KBM-7 (cell line): ENCODE data around the gene GFRA1.
"Not testable (repeated sequence)": the region's sequence is repeated elsewhere in the genome, so short reads cannot be mapped to it uniquely, and the experiment has no call there.

Source experiments
- DNase-seq: peaks from one replicate; pipeline ENCODE4 v3.0.0-alpha.2; 2015
- in situ Hi-C: fragments of 300-500 bp; cut with MboI; formaldehyde crosslinking; loops from 2 replicates; pipeline ENCODE4 v1.14.3; 2020; ENCODE audit warnings: low sequenced_read_pairs, low pct_unique_long_range_greater_than_20kb, mixed read lengths

Gene GFRA1

GRCh38 chr10:116170815-116171250, 102.2 kb downstream of the GFRA1 start:
- in situ Hi-C loops: no loop called here
- DNase-seq: no peak

DNA sequence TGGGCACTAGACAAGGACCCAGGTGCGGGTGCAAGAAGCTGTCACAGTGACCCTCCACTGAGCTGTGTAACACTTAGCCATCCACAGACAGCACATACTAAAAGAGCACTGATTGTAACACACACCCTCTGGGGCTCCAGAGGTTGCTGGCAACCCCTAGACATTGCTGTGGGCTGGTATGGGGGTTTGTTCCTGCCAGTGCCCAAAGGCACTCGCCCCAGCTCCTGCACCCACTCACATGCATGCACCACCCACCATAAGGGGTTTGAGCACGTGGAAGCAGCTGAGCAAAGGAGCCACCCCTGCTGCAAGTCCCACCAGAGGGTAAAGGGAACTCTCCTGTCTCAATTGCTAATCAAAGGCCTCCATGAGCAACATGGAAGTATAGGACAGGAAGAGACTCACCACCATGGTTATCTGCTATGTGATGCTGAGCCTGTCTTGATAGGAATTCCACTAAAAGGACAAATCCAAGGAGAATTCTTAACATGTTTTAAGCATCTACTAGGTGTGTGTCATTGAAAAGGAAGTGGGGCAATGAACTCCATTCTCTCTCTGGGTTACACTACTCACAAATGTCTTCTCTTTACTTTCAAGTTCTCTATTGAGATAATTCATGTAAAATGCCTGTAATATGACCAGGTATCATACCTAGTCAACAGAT, 103.1 kb downstream of the GFRA1 start:
- DNase-seq: no peak
- in situ Hi-C loops: no loop called here

- DNase-seq: no peak
- in situ Hi-C loops: no loop called here
Observed at GRCh38 chr10:116168745-116169144, 104.3 kb downstream of the GFRA1 start.

DNA sequence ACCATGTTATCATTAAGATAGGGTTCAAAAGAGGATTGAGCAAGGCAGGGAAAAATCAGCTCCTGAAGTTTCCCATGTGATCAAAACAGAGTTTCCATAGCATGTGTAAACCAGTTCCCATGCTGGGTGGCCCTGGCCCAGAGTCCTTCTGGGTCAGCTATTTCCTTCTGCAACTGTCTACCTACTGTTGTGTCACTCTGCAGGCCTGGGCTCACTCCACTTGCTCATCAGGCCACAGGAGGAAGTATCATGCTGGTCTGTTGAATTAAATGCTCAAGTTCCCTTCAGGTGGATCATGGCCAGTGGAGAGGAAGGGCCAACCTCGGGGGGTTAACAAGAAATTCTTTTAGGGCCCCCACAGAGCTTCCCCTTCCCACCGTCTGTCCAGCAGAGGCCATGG, 104.7 kb downstream of the GFRA1 start:
- in situ Hi-C loops: no loop called here
- no peak for DNase-seq

GRCh38 chr10:116165941-116166340, 107.1 kb downstream of the GFRA1 start:
- DNase-seq, in situ Hi-C loops: not testable (repeated sequence)

DNA sequence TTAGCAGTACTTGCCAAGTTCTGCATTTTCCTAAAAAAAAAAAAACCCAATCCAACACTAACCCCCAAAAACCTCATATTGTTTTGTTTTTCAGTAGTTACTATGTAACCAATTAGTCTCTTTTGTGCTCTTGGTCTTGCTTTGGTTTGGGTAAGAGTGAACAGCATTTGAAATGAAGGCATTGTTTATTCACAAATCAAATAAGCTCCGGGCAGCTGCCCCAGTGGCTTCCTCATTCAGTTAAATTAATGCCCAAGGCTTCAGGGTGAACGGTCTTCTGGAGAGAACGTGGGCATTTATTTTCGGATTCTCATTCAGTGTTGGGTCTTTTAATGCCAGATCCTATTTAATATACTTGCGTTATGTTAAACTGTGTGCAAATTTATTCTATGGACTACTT, 108.7 kb downstream of the GFRA1 start:
- DNase-seq: no peak
- in situ Hi-C loops: no loop called here

DNA sequence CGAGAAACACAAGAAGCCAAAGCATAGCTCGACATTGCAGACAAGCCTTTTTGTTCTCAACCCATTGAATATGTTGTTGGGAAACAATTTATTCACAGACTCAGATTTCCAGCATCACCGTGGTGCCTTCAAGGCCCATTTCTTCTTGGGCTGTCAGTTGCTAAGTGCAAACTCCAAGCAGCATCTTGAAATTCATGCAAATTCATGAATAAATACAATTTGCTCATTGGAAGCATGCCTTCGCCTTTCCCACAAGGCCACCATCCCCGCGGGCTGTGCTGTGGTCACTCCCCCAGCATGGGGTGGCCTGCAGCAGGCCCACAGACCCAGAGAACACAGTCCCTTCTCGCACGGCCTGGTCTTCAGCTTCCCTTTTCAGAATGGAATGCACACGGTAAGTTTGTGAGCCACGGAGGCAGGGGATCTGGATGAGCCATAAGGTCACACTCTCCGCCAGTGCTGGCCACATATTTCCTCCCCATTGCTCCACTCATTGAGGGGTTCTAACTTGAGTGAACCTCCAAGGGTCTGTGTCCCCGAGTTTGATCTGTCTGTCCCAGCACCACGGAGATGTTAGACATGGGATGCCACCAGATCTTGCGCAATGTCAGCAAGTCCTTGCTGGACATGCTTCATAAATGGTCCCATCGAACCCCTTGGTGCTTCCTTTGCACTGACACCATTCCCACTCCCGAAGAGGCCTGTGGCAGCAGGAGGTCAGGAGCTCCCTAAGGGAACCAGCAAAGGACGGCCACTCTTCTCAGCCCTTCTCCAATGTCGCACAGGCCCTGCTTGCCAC, 109.5 kb downstream of the GFRA1 start:
- in situ Hi-C loops: no loop called here
- DNase-seq: no peak

GRCh38 chr10:116162851-116163250, 110.2 kb downstream of the GFRA1 start:
- in situ Hi-C loops: no loop called here

DNA sequence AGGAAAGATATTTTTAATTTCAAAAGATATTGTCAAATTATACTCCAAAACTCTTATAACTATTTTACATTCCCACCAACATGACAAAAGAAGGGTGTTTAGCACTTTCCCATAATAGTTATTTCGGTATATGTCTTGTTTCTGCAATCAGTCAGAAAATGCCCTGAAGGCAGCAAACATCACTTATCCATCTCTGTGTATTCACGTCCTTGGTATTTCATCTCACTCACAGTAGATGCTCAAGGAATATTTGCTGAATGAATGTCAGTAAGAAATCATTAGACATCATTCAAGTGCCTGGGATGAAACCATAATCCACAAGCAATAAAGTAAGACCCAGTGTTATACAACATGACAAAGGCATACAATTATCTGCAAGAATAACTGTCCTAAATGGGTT, 112.7 kb downstream of the GFRA1 start:
- DNase-seq: no peak
- in situ Hi-C loops: no loop called here

More at GRCh38 chr10:116162851-116163250, 110.2 kb downstream of the GFRA1 start:
- DNase-seq: no peak

DNA sequence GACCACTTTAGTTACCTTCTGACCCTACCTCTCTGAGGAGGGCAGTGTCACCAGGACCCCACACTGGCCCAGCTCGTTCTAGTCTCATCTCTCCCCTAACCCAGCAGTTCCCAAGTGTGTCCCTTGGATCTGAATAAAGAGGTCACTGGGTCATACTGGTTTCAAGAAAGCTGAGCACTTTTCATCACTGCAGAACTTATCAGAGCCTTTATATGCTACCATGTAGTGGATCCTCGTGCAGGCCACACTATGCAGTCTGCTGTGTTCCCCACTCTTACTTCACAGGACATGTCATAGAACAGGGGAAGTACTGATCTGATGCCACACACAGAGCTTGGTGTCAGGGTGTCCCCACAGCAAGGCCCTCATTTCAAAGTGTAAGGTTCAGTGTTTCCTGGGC, 113.8 kb downstream of the GFRA1 start:
- DNase-seq: no peak
- in situ Hi-C loops: no loop called here

DNA sequence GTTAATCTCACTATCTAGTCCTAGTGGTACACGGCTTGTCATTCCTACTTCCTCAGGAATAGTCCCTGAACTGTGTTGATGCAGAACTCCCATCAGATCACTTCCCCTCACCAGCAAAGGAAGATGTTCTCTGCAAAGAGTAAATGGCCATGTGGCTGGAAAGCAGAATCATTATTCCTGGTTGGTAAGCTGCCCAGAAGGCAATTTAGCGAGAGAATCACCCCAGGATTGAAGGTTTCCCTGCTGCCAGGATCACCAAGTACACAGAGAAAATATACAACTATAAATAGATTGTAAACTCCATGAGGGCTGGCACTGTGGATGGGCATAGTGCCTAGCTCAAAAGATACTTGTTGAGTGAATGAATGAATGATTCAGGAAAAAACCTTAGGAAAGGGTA, 115.0 kb downstream of the GFRA1 start:
- in situ Hi-C loops: no loop called here
- no peak for DNase-seq

GRCh38 chr10:116157485-116157884, 115.5 kb downstream of the GFRA1 start:
- DNase-seq: no peak
- in situ Hi-C loops: no loop called here

DNA sequence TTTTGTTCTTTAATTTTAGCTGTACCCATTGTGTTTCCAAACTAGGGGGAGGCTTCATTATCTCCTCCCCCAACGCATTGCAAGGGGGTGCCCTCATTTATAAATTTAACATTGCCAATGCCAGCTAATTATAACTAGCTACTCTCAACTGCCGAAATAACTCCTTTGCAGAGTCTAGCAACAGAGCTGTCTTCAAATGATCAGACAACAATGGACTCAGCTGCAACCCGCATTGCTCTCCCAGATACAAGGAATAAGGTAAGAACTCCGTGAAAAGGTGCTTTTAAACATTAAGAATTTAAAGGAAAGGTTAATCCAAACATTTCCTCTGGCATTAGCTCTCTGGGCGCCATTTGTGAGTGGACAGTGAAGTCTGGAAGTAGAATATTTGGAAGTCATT, 116.2 kb downstream of the GFRA1 start:
- no peak for DNase-seq
- in situ Hi-C loops: no loop called here

DNA sequence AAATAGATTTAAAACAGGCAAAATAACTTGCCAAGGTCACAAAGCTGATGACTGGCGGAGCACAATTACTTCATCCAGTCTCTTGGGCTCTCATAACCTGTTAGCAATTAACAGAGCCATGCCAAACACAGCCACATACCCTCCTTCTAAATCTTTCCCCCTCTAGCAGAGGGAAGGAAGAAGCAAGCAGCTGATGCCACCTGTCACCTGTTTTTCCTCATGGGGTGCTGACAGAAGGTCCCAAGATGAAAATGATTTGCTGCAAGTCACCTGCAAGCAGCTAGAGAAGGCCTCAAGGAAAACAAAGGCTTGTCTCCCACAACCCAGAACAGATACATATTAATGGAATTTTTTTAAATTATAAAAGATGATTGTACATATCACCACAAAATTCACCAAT, 117.8 kb downstream of the GFRA1 start:
- in situ Hi-C loops: no loop called here
- DNase-seq: no peak

GRCh38 chr10:116154651-116155050, 118.4 kb downstream of the GFRA1 start:
- DNase-seq: no peak
- in situ Hi-C loops: no loop called here

GRCh38 chr10:116151076-116151475, 121.9 kb downstream of the GFRA1 start:
- in situ Hi-C loops: no loop called here
- DNase-seq: no peak

DNA sequence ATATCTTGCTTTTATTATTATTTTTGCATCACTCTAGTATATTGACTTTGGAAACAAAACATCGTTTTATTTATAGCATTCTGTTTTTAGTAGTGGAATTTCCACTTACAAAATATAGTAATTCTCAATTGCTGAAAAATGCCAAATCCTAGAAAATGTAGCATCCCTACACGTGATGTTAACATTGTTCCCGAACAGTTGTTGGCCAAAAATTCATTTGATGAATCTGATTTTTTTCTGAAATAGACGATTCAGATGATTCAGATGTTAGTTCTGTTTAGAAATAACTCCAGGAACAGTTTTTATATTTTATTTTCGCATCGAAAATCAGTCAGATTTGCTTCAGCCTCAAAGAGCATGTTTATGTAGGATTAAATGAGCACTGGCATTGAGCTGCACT, 122.4 kb downstream of the GFRA1 start:
- in situ Hi-C loops: no loop called here
- no peak for DNase-seq

DNA sequence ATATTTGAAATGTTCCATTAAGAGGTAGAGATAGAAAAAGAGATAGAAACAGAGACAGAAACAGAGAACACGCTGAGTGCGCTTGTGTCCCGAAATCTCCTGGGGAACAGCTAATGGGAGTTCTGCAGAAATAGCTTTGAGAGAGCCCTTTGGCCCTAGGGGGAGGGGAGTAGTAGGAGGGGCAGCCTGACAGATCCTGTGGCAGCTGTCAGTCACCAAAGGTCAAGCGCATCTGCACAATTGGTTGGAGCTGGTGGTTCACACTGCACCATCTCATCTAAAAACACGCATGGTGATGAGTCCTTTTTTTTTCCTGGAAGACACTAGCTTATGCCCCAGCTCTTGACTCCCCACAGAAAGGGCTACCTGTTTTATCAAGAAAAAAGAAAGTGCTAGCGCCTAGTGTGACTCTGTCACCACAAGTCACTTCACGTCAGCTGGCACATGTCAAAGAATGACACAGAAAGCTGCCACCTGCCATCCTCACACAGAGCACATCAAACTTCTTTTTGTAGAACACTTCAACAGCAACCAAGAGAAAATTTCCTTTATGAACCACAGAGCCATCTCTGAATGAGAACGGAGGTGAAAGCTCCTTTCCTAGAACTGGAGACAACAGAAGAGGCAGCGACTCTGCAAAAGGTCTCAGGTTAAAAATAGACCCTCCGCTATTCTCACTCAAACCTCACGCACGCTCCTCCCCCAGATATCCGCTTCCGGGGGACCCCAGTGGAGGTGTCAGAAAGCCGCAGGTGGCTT, 125.7 kb downstream of the GFRA1 start:
- DNase-seq: peak; percentile 13
- in situ Hi-C loops: no loop called here

DNA sequence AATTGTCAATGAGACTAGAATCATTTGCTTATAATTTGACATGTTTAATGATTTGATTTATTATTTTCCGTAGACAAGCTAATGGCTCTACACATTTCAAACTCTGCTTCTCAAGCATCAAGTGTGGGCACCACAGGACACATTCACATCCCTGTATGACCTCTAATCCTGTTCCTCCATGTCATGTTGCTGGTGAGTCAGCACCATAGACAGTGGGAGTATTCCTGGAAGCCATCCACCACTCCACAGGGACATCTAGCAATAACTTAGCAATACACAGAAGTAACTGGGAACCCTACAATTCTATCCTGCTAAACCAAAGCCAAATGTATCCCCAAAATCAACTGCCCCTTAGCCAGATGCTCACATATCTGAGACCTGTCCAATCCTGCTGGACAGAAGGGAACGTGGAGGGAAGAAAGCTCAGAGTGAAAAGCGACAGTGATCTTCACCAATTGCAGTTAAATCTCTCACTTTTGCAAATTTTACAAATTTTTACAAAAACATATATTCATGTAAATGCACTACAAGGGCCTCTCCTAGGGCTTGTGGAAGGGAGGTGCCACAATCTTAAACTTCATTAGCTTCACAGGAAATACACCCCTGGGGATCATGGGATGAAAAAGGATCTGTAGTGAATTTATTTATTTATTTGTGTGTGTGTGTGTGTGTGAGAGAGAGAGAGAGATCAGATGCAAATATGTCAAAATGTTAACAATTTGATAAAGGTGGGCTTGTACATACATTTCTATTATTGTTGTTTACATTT, 126.5 kb downstream of the GFRA1 start:
- no peak for DNase-seq
- in situ Hi-C loops: no loop called here
